Heart left ventricle (tissue), 13 donors: ENCODE data around the gene SPATA2.
"Not testable (repeated sequence)": the region's sequence is repeated elsewhere in the genome, so short reads cannot be mapped to it uniquely, and the experiment has no call there.

Experiments
- CTCF ChIP-seq, 12 donors: fragments of 200-600 bp; sonication (generic) in 4 of 12; IDR thresholded peaks; one replicate each; pipeline versions ENCODE4 v1.5.0 to v1.8.0; 2018 to 2022; ENCODE audit warnings: antibody characterized with exemption in 12 of 12, mild to moderate bottlenecking in 5 of 12
- POLR2A ChIP-seq, 2 donors: fragments of 450-650 bp; IDR thresholded peaks; one replicate each; pipeline ENCODE4 v1.6.1; 2017; ENCODE audit warnings: antibody characterized with exemption in 2 of 2, mild to moderate bottlenecking in 2 of 2, moderate library complexity in 2 of 2
- donor health status: ischemic (EF 13 %, LVEDD 7.1; RV severe dilation, severe dysfunction).
- donor health status: DM: no; HTN: yes; CAD: no.
- donor health status: DM: no; HTN: no; CAD: no.
- donor health status: ischemic (EF 25% LVEDD 6.9; RV normal size, moderate dysfunction).
- donor health status: ischemic (EF 25% LVEDD 5.7; RV mildly dilated, moderate dysfunction).
- donor health status: ischemic (EF 35%, LVEDD 5.7; RV mildly dilated, moderate dysfunction).
- donor health status: nonischemic (EF 11% LVEDD 7.7; RV severe dilation, severe dysfunction).
- donor health status: DM: yes; HTN: yes; CAD: no.
- donor health status: PGD.
- donor health status: ischemic (EF 29% LVEDD 5.4; RV normal size, mild dysfunction).
- donor health status: nonischemic (EF 23%, LVEDD 6.1; RV moderate dilation, normal function).

- TF ChIP-seq CTCF, POLR2A (IDR thresholded peaks at IDR 0.05): not testable (repeated sequence)
These were observed 40.6 kb upstream of the SPATA2 start for GRCh38 chr20:49955830-49956396.
